GM15510 (cell line): ENCODE data around the gene CASQ2.

Experiments used
- POLR2A ChIP-seq: IDR thresholded peaks from 3 replicates; pipeline ENCODE4 v1.6.1; 2011; ENCODE audit warnings: borderline replicate concordance; ENCODE audit not compliant: insufficient read length; ENCODE audit errors: extremely low read depth

The CASQ2 gene

DNA sequence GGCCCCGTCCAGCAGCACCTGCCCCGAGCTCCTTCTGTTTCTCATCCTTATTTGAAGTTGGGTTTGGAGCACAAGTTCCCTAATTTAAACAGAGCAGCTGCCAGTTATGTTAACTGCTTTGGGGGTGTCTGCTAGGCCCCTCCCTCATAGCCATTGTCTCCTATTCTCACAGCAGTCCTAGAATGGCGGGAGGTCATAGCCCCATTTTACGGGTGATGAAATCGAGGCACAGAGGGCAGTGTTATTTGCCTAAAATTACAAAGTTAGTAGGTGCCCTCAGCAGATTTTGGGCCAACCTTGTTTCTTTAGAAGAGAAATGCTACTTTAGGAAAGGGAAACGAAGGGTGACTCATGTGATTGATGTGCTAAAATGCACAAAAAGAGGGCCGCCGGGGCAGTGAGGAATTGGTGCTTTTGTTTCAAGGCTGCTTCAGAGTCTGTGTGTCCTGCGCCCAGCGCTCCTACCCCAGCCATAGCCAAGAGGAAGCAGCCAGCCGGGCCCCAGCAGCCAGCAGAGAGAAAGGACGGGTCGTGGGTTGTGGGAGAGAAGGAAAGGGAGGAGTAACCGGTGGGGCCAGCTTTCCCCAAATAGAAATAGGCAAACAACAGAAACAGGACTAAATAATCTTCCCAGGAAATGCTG, 113.7 kb downstream of the CASQ2 start:
- no peak for TF ChIP-seq POLR2A

DNA sequence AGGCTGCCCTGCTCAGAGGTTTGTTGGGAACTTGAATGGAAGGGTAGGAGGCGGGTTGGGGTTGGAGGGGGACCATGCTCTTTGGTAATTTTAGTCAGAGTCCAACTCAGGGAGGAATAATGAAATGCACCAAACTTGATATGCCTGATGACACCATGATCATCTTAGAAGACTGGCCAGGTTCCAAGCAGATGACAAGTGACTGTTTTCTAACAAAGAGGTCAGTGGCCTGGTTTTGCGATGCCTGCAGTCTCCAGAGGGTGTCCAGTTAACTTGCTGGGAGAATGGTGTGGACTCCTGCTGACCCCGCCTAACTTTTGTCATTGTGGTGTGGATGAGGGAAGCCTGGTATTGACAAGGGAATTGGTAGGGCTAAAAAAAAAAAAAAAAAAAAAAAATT, 114.4 kb downstream of the CASQ2 start:
- TF ChIP-seq POLR2A = no peak

DNA sequence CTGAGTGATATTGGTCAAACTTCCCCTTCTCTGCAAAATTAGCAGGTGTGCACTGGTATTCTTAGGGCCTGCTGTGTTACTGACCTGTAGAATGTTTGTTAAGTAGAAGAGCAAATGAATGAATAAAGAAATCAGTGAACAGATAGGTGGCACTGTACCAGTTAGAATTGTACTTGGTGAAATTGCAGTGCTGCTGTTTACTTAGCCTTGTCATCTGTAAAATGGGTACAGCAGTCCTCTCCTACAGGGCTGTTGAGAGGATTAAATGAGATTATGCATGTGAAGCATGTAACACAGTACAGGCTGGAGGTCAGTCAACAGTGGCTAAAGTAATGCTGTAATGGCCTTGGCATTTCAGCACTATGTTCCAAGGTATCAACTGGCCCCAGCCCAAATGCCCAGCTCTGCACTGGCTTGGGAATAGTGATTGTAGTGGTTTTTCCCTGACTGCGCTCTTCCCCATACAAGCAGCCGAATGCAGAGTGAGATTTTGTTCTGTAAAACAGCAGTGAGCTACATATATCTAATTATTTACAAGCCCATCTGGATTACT, 116.2 kb downstream of the CASQ2 start:
- TF ChIP-seq POLR2A = no peak

DNA sequence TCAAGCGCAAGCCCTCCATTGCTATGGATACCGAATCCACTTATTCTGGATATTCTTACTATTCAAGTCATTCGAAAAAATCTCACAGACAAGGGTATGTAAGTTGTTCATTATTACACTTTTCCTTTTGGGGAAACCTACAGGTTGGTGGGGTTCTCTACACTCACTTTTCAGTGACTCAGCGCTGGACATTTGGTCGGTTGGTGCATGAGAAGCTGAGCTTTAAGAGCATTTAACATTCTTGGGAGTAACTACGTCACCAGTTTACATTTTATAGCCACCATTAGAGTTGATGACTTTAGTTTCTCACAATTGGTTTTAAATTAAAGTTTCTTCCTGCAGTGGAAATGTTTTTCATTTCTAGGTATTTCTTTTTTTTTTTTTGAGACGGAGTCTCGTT, 117.1 kb downstream of the CASQ2 start:
- no peak for TF ChIP-seq POLR2A

DNA sequence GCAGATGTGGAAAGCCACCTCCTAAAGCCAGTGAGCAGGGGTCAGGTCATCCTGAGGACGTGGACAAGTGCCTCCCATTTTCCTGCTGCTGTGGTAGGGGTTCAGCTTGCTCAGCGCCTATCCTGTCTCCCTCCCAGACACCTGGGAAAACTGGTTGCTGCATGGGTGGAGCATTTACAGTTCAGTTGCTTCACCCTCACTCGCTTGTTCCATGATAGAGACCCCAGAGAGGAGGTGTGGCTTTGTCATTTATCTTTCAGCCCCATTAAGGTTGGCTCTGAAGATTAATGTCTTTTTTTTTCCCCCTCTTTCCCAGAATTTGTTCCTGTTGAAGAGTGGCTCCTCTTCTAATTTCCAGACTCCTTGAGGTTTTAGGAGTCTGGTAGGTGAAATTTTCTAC, 117.6 kb downstream of the CASQ2 start:
- TF ChIP-seq POLR2A = no peak
